COLO668 (cell line): ENCODE data around the gene MSANTD2.

ENCODE experiments used
- DNase-seq: peaks from one replicate; lab custom pipeline; 2025; ENCODE audit not compliant: unreplicated experiment; lab: John Stamatoyannopoulos, UW

The MSANTD2 gene

DNA sequence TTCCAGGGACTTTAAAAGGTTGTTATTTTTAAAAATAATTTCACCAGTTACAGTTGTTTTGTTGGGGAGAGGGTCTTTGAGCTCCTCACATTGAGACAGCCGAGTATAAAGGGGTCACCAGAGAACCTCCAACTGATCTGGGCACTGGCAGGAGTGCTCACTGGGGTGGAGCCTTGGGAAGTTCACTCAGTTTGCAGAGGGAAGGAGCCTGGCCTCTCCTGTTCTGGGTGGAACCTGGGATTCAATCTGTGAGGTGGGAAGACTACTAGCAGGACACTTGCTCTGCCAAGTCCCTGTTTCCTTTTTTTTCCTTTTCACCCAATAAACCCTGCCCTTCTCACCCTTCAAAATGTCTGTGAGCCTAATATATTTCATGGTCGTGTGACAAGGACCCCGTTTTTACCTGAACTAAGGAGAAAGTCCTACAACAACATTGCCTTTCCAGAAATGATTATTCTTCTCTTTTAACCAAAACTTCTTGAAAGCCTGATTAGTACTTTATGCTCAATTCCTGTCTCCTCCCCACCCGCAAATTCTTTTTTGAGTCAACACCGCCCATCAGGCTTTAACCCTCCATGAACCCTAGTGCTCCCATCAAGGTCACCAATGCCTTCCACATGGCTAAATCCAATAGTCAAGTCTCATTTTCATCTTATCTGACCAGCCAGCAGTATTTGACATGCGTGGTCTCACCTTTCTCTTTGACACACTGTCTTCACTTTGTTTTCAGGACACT is 22.0 kb upstream of the MSANTD2 start:
- no peak for DNase-seq

DNA sequence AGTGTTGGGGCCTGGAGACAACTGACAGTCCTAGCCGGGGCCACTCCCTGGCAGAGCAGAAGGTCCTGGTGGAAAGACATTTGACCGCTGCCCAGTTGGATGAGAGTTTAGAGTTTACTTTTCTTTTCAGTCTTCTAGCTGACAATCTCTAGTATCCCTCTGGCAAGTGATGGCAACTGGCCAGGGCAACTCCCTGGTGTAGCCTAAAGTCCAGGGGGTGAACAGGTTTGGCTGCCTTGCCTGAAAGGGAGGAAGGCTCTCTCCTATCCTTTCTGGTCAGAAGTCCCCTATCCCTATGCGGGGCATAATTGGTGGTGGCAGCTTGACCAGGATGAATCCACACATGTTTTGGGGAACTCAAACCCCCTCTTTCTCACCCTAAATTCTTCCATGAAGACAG is 16.8 kb upstream of the MSANTD2 start:
- no peak for DNase-seq

DNA sequence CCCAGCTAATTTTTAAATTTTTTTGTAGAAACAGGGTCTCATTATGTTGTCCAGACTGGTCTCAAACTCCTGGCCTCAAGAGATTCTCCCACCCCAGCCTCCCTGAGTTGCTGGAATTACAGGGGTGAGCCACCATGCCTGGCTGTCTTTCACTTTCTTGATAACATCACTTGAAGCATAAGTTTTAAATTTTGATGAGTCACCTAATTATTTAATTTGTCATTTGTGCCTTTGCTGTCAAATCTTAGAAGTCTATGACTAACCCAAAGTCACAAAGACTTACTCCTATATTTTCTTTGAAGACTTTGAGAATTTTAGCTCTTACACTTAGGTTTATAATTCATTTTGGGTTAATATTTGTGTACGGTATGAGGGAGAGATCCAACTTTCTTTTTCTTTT is 14.5 kb upstream of the MSANTD2 start:
- DNase-seq, result no peak

DNA sequence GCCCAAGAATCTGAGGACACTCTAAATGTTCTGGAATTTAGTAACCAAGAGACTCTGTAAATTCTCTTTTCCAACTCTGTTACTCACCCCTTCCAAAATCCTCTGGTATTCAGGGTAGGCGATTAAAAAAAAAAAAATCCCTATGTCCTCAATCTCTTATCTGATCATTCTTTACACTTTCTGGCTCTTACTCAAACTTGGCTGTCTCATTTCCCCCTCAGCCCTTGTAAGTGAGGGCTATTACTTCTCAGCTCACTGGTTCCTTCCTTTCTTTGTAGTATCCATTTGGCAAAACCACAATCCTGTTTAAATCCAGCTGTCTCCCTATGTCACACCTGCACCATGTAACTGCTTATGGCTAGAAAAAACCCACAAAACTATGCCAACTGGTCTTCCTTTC is 12.7 kb upstream of the MSANTD2 start:
- no peak for DNase-seq

DNA sequence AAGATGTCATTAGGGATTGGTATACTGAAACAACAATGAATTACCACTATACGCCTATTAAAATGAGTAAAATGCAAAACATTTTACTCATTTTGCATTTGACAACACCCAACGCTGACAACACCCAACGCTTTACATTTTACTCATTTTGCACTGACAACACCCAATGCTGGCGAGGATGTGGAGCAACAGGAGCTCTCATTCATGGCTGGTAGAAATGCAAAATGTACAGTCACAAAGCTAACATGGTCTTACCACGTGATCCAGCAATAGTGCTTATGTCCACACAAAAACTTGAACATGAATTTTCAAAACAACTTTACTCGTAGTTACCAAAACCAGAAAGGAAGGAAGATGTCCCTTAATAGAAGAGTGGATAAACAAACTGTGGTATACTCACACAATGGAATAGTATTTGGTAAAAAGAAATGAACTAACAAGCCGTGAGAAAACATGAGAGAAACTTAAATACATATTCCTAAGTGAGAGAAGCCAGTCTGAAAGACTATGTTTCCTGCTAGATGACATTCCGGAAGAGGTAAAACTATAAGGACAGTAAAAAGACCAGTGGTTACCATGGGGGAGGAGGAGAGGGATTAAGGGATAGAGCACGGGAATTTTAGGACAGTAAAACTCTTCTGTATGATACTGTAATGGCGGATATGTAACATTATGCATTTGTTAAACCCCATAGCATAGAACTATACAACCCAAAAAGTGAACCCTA is 11.4 kb upstream of the MSANTD2 start:
- no peak for DNase-seq

DNA sequence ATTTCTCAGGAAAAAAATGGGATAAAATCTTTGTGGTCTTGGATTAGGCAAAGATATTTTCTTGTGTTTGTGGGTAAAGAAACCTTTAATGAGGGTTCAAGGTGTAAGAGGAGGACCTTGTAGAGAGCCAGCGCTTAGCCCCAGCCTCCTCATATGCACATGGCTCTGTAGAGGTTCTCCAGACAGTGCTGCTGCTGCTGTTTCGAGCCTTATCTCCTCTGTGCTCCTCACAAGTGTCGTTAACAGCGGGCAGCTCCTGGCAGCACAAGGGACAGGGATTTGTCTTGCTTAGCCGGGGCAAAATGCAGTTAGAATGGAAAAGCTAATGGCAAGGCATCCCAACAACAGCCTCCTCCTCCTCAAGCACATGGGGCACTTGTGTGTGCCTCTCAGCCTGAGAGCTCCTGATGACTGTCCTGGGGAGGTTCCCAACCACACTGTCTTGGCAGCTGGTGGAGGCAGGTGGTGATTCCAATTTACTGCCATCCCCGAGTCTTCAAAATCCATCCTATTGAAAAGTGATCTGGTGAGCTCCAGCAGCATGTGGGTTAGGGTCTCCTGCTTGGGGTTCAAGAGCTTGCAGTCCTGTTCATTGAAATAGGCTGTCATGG is 7.6 kb upstream of the MSANTD2 start:
- no peak for DNase-seq

DNA sequence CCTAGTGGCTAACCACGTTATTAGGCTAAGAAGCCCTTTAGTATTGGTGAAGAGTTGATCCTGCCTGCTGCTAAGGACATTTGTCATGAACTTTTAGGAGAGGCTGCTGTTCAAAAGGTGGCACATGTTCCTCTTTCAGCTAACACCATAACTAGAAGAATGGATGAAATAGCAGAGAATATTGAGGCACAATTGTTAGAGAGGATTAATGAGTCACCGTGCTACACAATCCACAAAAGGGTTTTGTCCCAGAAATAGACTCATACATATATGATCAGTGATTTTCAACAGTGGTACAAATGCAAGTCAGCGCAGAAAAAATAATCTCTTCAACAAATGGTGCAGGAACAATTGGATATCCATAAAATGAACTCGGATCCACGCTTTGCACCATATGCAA is 7.0 kb upstream of the MSANTD2 start:
- DNase-seq, result no peak

DNA sequence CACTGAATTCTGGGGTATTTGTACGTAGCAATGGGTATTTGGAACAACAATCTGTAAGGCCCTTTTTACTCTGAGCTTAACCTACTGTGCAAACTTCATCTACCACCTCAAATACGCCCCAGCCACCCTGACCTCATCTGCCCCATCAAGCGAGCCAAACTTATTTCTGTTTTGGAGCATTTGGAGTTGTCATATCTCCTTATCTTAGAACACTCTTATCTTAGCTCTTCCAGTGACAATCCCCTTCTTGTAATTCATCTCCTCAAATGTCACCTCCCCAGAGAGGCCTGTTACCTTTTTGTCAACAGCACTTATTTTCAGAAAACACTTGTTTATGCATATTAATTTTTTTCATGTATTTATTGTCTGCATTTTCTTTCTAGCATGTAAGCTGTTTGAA is 4.7 kb upstream of the MSANTD2 start:
- no peak for DNase-seq

DNA sequence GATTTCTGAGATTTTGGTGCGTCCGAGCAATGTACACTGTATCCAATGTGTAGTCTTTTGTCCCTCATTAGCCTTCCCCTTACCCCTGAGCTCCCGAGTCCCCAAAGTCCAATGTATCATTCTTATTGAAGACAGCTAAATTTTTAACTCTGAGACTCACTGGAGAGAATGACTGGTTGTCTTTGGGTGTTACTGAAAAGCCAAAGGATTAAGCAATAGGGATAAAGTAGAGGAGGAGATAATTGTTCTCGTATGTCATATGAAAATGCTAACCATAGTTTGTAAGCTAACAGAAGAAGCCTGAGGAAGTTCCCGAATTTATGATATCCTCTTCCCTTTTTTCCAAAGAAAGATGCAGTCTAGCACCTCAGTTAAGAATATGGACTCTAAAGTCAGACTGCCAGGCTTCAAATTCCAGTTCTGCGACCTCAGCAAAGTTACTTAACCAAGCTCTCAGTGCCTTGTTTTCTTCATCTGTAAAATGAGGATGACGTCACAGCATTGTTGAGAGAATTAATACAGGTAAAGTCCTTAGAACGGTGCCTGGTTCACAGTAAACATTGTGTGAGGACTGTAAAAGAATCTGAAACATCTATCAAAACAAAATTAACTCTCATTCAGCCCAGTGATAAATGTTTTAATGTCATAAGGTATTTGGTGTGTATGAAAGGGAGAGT is 1.6 kb upstream of the MSANTD2 start:
- no peak for DNase-seq

DNA sequence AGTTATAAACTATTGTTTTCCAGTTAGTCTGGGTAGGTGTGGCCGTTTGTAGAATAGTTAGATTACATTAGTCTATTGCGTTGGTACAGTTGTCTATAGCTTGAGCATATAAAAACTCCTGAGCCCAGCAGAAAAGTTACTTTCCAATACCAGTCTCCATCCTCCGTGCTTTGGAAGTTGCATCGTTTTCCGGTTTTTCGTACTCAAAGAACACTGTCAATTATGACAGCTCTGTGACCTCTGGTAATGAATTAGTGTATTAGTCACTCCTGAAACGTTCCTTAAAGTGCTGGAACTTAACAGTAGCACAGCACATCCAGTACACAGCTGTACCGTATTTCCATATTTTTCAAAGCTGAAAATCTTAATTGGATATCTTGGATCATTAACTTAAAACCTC is 808 bp upstream of the MSANTD2 start:
- no peak for DNase-seq

DNA sequence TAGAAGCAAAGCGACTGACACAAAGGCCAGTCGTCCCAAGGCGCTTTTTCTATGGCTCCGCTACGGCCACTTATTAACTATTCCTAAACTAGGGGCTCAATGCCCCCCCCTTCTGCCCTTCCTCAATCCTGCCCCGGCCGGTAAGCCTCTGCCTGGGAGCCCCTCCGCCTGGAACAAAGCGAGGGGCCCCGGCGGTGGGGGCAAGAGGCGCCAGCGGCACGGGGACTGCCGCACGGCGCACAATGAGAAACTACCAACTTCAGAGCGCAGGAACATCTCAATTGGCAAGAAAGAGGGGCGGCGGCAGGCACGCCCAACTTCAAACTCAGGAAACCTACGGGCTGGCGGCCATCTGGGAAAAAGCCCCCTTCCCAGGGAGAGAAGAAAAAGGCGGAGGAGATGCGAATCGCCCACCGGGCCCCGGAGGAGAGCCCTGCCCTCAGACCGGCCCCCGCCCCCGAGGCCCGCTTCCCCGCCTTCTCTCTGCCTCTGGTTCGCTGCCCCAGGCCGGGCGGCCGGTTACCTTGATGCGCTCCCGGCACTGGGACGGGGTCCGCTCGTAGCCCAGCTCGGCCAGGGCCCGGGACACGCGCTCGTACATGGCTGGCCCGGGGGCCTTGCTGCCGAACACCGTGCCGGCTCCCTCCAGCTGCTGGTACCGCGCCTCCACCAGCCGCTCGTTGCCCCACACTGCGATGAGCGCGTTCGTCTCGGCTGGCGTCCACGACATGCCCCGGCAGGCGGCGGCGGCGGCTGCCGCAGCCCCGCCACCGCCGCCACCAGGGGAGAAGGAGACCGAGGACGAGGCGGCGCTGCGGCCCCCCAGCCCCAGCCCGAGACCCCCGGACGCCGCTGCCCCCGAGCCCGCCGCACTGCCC is 619 bp downstream of the MSANTD2 start:
- DNase-seq, result peak; percentile 55

DNA sequence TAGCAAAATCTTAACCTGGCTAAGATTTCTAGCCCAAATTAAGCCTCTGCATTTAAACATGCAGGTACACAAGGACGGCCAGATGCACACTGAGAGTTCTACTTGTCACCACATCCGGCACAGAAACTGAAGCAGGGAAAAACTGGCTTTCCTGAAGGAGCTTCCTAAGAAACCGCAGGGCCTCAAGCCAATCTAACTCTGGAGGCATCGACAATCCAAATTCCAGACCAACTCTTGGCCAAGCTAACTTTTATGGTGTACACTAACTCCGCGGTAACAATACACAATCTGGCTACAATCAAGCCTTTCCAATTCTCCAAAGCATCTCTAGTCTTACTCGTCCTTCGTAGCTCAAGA is 1.2 kb downstream of the MSANTD2 start:
- no peak for DNase-seq

DNA sequence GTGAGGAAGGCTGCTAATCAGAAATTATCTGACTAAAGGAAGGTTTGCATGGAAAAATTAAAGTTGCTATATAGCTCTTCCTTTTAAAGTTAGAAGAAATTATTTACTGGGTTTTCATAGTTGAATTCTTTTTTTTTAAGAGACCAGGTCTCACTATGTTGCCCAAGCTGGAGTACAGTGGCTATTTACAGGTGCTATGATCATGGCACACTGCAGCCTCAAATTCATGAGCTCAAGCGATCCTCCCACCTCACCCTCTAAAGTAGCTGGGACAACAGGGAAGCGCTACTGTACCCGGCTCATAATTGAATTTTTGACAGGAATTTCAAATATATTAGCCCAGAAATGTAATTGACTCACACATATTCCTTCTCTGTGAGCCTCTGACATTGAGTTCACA is 3.9 kb downstream of the MSANTD2 start:
- DNase-seq, result no peak

DNA sequence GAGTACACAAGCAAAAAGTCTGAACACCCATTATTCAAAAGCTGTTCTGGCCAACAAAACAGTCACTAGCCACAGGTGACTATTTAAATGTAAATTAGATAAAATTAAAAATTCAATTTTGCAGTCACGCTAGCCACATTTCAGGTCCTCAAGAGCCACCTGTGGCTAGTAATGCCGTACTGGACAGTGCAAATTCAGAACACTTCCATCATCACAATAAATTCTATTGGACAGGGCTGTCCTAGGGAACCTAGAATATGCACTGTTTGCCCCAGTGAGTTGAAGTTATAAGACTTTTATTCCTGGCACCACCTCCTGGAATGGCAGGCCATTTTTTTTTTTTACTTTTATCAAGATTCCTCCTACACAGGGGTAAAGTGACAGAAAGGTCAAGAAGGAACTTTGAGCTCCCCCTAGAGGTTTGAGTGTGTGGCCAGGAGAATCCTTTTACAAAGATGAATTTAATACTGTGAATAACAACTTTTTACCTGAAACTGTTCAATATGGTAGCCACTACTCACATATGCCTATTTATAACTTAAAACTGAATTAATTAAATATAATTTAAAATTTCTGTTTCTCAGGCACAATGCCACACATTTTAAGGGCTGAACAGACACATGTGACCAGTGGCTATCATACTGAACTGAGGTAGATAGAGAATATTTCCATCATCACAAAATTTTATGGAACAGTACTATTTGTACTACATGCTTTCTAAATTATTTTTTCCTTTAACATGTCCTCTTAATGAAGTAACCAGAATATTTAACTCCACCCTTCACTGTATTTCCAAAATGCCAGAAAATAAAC is 6.5 kb downstream of the MSANTD2 start:
- DNase-seq, result no peak

DNA sequence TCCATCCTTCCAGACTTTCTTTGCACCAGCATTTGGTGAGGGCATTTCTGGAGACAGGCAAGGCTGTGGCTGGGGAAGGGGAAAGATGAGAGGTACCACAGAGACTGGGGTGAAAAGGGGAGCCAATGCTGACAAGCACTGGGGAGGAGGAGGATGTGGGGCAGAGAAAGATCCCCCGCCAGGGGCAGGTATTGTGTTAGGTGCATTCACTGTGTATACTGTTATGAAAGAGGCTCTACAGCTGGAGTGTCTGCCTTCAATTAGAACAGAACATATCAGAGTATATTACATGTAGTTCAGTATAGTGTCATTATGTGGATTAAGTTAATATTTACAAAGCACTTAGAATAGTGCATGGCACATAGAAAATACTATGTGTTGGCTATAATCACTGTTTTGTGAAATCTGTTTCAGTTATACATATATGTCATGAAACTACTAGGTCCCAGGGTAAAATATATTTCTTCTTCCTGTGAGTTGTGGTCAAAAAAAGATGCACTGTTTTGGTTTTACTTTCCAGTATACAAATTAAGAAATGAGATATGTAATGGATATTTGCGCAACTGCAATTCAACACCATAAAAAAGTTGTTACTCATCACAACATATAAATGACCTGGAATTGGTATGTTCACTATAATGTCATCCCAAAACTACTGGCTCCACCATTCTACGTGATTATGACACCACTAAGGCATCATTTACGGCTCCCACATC is 8.4 kb downstream of the MSANTD2 start:
- peak; percentile 4 for DNase-seq

DNA sequence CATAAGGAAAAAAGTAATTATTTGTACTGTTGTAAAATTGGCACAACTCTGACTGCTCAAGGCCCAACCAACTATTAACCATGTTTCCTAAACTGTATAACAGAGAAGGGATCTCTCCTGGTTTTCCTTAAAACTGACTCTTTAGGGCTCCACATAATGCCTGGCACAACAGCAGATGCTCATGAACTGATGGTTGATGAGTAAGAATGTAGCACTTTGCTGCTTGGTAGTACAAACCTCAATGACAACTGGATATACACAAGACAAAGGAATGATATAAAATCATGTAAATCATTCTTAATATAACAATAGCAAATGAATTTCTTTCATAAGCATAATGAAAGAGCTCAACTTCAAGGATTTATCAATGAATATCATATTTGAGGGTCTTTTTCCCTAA is 11.7 kb downstream of the MSANTD2 start:
- DNase-seq, result no peak

DNA sequence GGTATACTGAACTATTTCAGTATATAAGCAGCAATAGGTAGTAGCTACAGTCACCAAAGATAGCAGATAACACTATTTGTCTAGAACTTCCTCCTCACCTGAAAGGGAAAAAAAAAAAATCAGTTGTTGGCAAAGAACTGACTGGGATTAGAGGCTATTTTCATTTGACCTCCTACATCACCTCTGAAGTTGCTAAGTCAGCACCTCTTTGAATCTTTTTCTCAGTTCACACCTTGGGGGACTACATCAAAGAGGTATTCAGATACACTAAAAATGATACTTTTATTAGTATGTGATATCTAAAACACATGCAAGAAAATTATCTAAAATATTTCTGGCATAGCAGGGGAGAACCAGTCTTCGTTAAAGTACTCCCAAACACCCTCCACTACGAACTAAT is 16.2 kb downstream of the MSANTD2 start:
- no peak for DNase-seq

DNA sequence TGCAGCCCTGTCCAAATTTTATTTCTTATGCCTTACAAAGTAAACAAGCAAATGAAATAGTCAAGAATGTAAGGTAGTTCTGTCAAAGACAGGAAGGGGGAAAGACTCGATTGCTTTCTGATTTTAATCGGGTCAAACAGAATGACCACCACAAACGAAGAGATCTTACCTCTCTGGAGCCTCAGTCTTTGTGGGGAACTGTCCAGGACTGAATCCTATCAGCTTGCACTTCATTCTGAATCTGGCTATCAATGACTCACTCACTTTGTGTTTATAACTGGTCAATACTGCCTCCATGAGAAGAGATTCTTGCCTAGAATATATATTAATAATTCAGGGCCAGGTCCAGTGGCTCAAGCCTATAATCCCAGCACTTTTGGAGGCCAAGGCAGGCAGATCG is 17.2 kb downstream of the MSANTD2 start:
- DNase-seq, result no peak

DNA sequence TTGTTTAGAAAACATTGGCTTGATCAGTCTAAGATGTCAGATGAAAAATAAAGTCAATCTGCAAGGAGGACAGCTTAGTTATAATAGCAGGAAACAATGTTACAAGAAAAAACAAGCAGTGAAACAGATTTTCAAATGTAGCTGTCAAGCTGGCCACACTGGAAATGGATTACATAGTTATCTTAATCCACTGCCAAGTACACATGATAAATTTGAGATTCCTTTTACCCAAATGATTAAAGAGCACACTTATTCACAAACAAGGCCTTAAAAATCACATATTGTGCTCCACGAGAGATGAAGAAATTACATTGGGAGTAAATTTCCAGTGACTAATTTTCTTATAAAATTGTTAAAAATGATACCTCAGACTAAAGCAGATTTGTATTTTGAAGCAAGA is 20.6 kb downstream of the MSANTD2 start:
- DNase-seq, result no peak

DNA sequence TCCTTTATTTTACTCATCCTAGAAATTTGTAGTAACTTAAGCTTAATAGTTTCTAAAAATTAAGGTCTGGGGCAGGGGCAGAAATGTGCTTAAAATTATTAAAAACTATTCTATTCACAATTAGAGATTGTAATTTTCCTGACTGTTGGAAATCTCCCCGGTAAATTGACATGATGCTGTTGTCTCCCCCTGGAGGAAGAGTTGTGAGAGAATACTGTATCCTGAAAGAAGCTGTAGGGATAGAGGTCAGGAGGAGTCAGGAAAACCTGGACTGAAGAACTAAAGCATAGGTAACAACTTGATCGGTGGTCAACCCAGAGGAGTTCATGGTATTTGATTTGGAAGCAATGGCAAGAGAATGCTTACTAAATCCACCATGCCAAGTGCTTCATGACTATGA is 21.9 kb downstream of the MSANTD2 start:
- DNase-seq, result no peak
